Esophagus mucosa (tissue), 1 donor: ENCODE data around the gene KIF12. TPM values are rescaled to one million over a fixed set of nuclear protein-coding genes. Genes with fewer than 3 reads are reported as not detected.

Source experiments
- ATAC-seq: fragments of 200-7000 bp; cut with Tn5 transposase; one replicate; pipeline ENCODE4 v1.9.1; 2020
- total RNA-seq: library from RNA; stranded (reverse); gene quantifications from one replicate; pipeline ENCODE4 v1.2.4, GENCODE V29; 2023
- donor health status: DM: yes; HTN: yes; CAD: no.

Gene KIF12
- total RNA-seq, 1 donor from 2014 or later = 0.56 TPM

- no peak for ATAC-seq
Measured at GRCh38 chr9:114123031-114123977, 24.2 kb upstream of the KIF12 start.

GRCh38 chr9:114122136-114123027, 23.3 kb upstream of the KIF12 start:
- no peak for ATAC-seq

- ATAC-seq = no peak
Measured at GRCh38 chr9:114121227-114122135, 22.4 kb upstream of the KIF12 start.

GRCh38 chr9:114120192-114121014, 21.3 kb upstream of the KIF12 start:
- no peak for ATAC-seq

- ATAC-seq = no peak
Measured at GRCh38 chr9:114119242-114120191, 20.4 kb upstream of the KIF12 start.

GRCh38 chr9:114117996-114118830, 19.1 kb upstream of the KIF12 start:
- ATAC-seq = no peak

- no peak for ATAC-seq
Measured at GRCh38 chr9:114117614-114117995, 18.5 kb upstream of the KIF12 start.

- ATAC-seq = no peak
Measured at GRCh38 chr9:114116126-114116747, 17.1 kb upstream of the KIF12 start.

GRCh38 chr9:114115654-114116125, 16.6 kb upstream of the KIF12 start:
- no peak for ATAC-seq

- no peak for ATAC-seq
Measured at GRCh38 chr9:114114364-114114763, 15.3 kb upstream of the KIF12 start.

GRCh38 chr9:114112778-114113584, 13.9 kb upstream of the KIF12 start:
- no peak for ATAC-seq

- no peak for ATAC-seq
Measured at GRCh38 chr9:114112325-114112724, 13.2 kb upstream of the KIF12 start.

- ATAC-seq = no peak
Measured at GRCh38 chr9:114110180-114110579, 11.1 kb upstream of the KIF12 start.

- no peak for ATAC-seq
Measured at GRCh38 chr9:114109124-114109523, 10.0 kb upstream of the KIF12 start.

- peak; percentile 98 for ATAC-seq
Measured at GRCh38 chr9:114108016-114108833, 9.1 kb upstream of the KIF12 start.

- ATAC-seq = no peak
Measured at GRCh38 chr9:114107286-114108001, 8.4 kb upstream of the KIF12 start.
